Measurements from ENCODE around the gene NOLC1.

NOLC1 gene

DNA sequence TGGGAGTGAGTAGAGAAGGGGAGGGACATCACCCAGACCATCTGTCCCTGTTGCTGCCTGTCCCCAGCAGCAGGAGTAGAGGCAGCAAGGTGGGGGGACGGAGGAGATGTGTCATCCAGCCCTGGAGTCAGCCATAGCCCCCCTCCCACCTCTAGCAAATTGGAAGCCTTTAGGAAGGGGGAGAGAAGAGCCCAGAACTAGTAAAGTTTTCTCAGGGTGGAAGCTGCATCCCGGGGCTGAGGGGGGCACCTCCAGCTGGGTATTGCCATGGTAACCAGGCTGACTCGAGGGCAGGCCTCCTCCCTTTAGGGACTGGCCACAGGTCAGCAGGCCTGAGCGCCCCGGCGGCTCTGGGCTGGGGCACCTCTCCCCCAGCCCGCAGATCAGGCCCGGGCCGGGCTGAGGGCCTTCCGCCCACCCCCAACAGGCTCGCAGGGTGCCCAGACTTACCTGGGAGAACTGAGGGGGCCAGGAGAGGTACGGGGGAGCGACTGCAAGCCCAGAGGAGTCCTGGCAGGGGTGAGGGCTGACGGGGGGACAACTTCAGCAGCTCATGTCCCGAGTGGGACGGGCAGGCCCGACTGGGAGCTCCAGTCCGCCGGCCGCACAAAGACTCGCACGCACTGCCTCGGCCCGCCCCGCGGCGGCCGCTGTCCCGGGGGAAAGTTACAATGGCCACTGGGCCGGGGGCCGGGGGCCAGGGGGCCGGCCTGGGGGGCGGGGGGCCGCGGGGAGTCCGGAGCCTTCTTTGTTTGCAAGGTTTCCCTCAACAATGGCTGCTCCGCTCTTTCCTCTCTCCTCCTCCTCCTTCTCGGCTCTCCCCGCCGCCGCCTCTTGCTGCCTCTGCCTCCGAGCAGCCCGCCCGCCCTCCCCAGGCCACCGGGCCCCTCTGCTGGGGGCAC lies 38.0 kb upstream of the NOLC1 start:
- TF ChIP-seq, protein P1, sequence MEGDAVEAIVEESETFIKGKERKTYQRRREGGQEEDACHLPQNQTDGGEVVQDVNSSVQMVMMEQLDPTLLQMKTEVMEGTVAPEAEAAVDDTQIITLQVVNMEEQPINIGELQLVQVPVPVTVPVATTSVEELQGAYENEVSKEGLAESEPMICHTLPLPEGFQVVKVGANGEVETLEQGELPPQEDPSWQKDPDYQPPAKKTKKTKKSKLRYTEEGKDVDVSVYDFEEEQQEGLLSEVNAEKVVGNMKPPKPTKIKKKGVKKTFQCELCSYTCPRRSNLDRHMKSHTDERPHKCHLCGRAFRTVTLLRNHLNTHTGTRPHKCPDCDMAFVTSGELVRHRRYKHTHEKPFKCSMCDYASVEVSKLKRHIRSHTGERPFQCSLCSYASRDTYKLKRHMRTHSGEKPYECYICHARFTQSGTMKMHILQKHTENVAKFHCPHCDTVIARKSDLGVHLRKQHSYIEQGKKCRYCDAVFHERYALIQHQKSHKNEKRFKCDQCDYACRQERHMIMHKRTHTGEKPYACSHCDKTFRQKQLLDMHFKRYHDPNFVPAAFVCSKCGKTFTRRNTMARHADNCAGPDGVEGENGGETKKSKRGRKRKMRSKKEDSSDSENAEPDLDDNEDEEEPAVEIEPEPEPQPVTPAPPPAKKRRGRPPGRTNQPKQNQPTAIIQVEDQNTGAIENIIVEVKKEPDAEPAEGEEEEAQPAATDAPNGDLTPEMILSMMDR (IDR thresholded peaks at IDR 0.05) = no peak

DNA sequence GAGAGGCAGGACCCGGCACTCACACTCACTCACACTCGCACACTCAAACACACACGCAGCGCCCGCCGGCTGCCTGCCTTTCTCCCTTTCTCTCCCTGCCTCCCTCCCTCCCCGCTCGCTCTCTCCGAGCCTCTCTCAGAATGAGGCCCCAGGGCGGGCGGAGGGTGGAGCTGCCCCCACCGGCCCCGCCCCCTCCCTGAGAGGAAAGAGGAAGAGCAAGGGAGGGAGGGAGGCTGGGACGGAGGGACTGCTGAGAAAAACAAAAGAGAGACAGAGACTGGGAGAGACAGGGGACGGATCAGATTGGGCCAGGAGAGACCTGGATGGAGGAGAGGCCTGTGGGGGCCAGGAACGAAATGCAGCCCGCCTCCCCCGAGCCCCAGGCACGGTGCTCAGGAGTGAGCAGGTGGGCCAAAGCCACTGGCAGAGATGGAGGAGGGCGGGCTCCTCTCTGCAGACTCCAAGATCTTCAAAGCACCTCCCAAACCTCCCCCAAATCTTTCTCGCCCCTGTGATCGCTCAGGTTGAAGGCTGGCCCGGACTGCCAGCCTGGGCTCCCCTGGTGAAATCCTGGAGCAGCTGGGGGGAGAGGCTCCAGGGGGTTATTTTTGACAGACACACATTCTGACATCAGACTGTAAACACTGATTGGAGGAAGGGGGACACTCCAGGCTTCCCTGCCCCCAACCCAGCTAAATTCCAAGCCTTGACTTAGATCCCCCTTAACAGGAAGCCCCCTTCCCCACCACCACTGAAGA lies 37.1 kb upstream of the NOLC1 start:
- TF ChIP-seq, protein P1 (IDR thresholded peaks at IDR 0.05) = no peak

DNA sequence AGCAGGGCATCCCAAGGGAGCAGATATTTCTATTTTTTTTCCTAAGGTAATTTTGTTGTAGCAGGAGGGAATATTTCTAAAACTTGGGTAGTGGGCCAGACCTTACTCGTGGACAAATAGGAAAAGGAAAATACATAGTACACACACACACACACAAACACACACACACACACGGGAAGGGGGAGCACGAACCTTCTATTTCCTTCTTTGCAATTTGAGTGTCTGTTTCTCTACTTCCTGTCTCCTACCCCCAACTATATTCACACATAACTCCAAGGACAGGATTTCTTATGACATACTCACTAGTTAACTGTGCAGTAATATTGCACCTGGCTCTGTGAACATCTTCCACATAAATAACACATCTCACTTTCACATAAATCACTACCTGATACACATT lies 36.4 kb upstream of the NOLC1 start:
- TF ChIP-seq, protein P1 (IDR thresholded peaks at IDR 0.05) = no peak

DNA sequence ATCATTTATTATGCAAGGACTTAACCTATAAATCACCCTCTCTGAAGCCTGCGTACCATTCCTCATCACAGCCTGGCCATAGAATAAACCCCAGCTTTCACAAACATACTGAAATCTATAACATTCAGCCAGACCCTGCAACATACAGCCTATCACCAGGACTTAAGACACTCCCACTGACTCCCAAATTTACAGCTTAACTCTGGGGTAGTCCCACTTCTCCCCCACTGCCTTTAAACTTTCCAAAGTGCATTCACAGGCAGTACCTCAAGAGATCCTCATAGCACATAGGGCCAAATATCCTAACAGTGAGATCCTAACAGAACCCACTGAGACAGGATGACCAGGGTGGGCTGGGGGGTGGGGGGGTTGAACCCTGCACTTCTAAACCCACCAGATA lies 35.5 kb upstream of the NOLC1 start:
- TF ChIP-seq, protein P1 (IDR thresholded peaks at IDR 0.05) = no peak

DNA sequence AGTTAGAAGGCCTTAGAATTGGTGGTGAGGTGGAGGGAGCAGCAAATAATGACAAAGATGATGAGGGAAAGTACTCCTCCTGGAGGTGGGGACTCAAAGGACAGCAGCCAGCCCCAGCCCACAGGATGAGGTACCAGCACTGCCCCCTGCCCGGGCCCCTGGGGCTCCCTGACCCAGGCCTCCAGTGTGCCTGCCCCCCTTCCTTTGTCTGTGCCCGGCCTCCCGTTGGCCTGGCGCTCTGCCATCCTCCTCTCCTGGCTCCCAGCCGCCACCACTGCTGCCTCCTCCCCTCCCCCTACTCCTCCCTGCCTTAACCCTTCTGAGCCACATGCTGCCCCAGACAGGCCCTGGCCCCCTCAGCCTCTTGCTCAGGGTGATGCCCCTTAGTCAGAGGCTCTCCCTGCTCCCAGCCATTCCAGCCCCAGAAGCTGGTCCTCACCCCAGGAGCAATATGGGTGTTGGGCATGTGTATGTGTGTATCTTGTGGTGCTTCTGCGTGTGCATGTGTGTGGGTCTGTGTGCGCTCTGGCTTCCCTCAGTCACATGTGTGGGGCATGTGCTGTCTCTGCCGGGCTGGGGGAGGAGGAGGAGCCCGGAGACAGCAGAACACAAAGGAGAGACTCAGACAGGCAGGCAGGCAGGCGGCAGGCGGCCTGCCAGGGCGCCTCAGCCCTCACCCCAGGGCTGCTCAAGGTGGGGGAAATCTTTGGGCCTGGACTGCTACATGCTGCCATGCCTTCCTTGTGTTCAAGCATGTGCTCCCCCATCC lies 34.6 kb upstream of the NOLC1 start:
- TF ChIP-seq, protein P1 (IDR thresholded peaks at IDR 0.05) = no peak; the same call in 1 of the 2 replicates

DNA sequence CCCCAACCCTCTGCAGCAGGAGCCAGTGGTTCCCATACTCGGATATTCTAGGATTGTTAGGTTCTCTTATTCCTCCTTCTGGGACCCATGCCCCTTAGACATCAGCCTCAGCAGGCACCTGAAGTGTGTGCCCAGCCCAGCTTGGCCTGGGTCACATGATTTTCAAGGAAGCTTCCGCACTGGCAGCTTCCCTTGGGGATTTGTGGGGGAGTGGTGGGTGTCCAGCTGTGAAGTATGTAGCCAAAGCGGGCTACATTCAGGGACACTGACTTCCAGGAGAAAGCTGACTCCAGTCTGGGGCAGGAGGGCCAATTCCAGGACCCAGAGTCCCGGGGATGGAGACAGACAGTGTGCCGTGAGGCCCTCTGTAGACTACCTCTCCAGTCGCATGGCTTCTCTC lies 33.3 kb upstream of the NOLC1 start:
- TF ChIP-seq, protein P1 (IDR thresholded peaks at IDR 0.05) = no peak

DNA sequence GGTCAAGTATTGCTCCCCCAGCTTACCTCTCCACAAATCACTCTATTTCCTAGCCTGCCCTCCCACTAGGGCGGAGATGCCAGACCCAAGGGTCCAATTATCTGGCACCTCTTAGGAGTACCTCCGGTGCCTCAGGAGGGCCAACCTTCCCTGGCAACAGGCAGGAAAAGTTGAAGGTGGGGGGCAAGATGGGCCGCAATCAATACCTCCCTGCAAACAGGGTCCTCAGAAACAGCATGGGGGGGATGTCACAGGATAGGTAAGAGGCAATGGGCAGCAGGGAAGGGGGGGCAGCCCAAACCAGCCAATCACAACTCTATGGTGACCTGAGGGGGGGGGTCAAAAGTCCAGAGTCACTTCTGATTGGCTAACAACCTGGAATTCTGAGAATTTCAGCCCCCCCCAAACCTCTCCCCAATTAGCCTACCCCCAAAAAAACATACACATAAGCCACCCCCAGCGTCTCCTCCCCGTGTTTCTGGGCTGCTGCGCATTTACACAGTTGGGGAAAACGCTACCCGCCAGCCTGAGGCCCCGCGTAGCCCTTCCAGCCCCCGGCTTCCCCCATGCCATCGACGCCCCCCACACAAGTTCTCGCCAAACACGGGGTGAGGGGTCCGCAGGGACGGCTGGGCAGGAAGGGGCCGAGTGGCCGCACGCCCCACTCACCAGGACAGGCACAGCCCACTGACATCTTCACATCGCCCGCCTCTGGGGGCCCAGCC lies 32.6 kb upstream of the NOLC1 start:
- TF ChIP-seq, protein P1 (IDR thresholded peaks at IDR 0.05) = no peak
